HepG2 (cell line): ENCODE data around the gene SLC16A11. TPM values are rescaled to one million over a fixed set of nuclear protein-coding genes. Genes with fewer than 3 reads are reported as not detected.
A peak's percentile ranks its signal among the peaks of the same experiment; 100 is the strongest.

Experiments used
- ATAC-seq: fragments of 200-7000 bp; cut with Tn5 transposase; 3 replicates; pipeline ENCODE4 v1.9.1; 2020; ENCODE audit warnings: mild to moderate bottlenecking, moderate library complexity
- BruUV-seq: library from RNA; stranded (reverse); fragments of 400-500 nt; replicated peaks from 2 replicates; lab custom pipeline; 2021; lab: Mats Ljungman, UMichigan
- CTCF ChIA-PET: fragments of 300-600 bp; formaldehyde crosslinking; extraction: SDS; loops from one replicate; lab custom pipeline; 2021; ENCODE audit warnings: low total read pairs, inconsistent platforms, low intra/inter-chr PET ratio; lab: Yijun Ruan, JAX
- POLR2A ChIA-PET: fragments of 350-600 bp; sonication (Branson Sonifier 250); formaldehyde crosslinking; loops from one replicate; lab custom pipeline; 2020; ENCODE audit warnings: antibody characterized with exemption, inconsistent platforms; lab: Yijun Ruan, JAX
- DNase-seq: peaks from one replicate; pipeline ENCODE4 v3.0.0-alpha.2; 2015; ENCODE audit warnings: low spot score
- FAIRE-seq: peaks from 3 replicates; lab custom pipeline; 2011; peaks lifted over from hg19 to GRCh38; lab: Jason Lieb, UNC
- H2AFZ ChIP-seq: one replicate; pipeline ENCODE4 v1.6.1; 2011; ENCODE audit warnings: low read length, inconsistent platforms
- H3K27ac ChIP-seq: fragments of 300-600 bp; 3 replicates; pipeline ENCODE4 v1.8.0; 2011; ENCODE audit warnings: mixed run types, mild to moderate bottlenecking, mixed read lengths, low read length, inconsistent platforms; ENCODE audit not compliant: insufficient read depth; ENCODE audit errors: extremely low read length
- H3K27me3 ChIP-seq, 2 experiments: fragments of 200-600 bp in 1 of 2; 2 replicates in 1 of 2; 3 replicates in 1 of 2; pipeline versions ENCODE4 v1.6.0 to v1.8.0; 2011; ENCODE audit warnings: low read length in 2 of 2, mild to moderate bottlenecking in 2 of 2, moderate library complexity in 2 of 2, inconsistent platforms in 1 of 2; ENCODE audit not compliant: insufficient read depth in 2 of 2, control insufficient read depth in 1 of 2
- H3K36me3 ChIP-seq, 2 experiments: fragments of 200-600 bp in 1 of 2; replicated peaks in 1 of 2; 2 replicates in 1 of 2; 3 replicates in 1 of 2; pipeline versions ENCODE4 v1.5.1 to v1.8.0; 2011; ENCODE audit warnings: low read length in 2 of 2, inconsistent platforms in 1 of 2; ENCODE audit not compliant: insufficient read depth in 2 of 2, control insufficient read depth in 1 of 2
- H3K4me1 ChIP-seq: 2 replicates; pipeline ENCODE4 v1.5.1; 2012; ENCODE audit warnings: low read length, inconsistent platforms; ENCODE audit not compliant: insufficient read depth
- H3K4me2 ChIP-seq: 2 replicates; pipeline ENCODE4 v1.6.0; 2011; ENCODE audit warnings: low read depth, low read length, inconsistent platforms
- H3K4me3 ChIP-seq, 3 experiments: fragments of 200-600 bp in 1 of 3; sonication (generic), shearing (Covaris generic) in 1 of 3; replicated peaks in 1 of 3; 2 replicates each; pipeline ENCODE4 v1.5.1; 2011 to 2016; ENCODE audit warnings: low read length in 3 of 3, inconsistent platforms in 2 of 3, low read depth in 2 of 3, mild to moderate bottlenecking in 2 of 3, control low read depth in 1 of 3, mixed read lengths in 1 of 3; ENCODE audit not compliant: insufficient read depth in 1 of 3
- H3K79me2 ChIP-seq: one replicate; pipeline ENCODE4 v1.6.1; 2011; ENCODE audit warnings: low read length, inconsistent platforms; ENCODE audit not compliant: insufficient read depth
- H3K9ac ChIP-seq: 2 replicates; pipeline ENCODE4 v1.6.0; 2011; ENCODE audit warnings: mild to moderate bottlenecking, low read depth, low read length, inconsistent platforms; ENCODE audit not compliant: insufficient read depth
- H3K9me3 ChIP-seq: 2 replicates; pipeline ENCODE4 v1.5.1; 2012; ENCODE audit warnings: mild to moderate bottlenecking, low read length
- H4K20me1 ChIP-seq: 2 replicates; pipeline ENCODE4 v1.6.0; 2011; ENCODE audit warnings: inconsistent platforms, mild to moderate bottlenecking, low read length, moderate library complexity; ENCODE audit not compliant: insufficient read depth
- DMAP1 ChIP-seq: IDR thresholded peaks from 2 replicates; pipeline ENCODE4 v1.6.1; 2016
- FOXA1 ChIP-seq, 2 experiments: fragments of 450-650 bp in 1 of 2; sonication (generic) in 1 of 2; formaldehyde crosslinking in 1 of 2; IDR thresholded peaks; 2 replicates each; pipeline versions ENCODE4 v1.4.0 to v1.6.1; 2016 to 2020; ENCODE audit warnings: missing genetic modification reagents in 1 of 2
- HNRNPK ChIP-seq: fragments of 200-400 bp; formaldehyde crosslinking; IDR thresholded peaks from 2 replicates; pipeline ENCODE4 v1.6.1; 2018; ENCODE audit warnings: low read length, low read depth, moderate library complexity, mild to moderate bottlenecking; ENCODE audit not compliant: poor library complexity, severe bottlenecking
- MAZ ChIP-seq, 2 experiments: sonication (generic) in 1 of 2; formaldehyde crosslinking in 1 of 2; IDR thresholded peaks; 2 replicates each; pipeline versions ENCODE4 v1.5.0 to v1.6.1; 2012 to 2020; ENCODE audit warnings: low read depth in 2 of 2, mild to moderate bottlenecking in 2 of 2, borderline replicate concordance in 1 of 2, improper control_type of control experiment in 1 of 2, low read length in 1 of 2, missing genetic modification reagents in 1 of 2, moderate library complexity in 1 of 2
- NCOA2 ChIP-seq: sonication (generic); formaldehyde crosslinking; IDR thresholded peaks from 2 replicates; pipeline ENCODE4 v1.8.0; 2022; ENCODE audit warnings: inconsistent platforms
- NFE2L2 ChIP-seq: fragments of 150-350 bp; IDR thresholded peaks from 2 replicates; pipeline ENCODE4 v1.6.1; 2014; ENCODE audit warnings: low read length
- PLRG1 ChIP-seq: fragments of 450-650 bp; conservative IDR thresholded peaks from 2 replicates; pipeline ENCODE4 v1.6.1; 2016
- POGZ ChIP-seq: sonication (generic); formaldehyde crosslinking; IDR thresholded peaks from 2 replicates; pipeline ENCODE4 v1.4.0; 2020; ENCODE audit warnings: mild to moderate bottlenecking, missing genetic modification reagents
- RFX3 ChIP-seq: IDR thresholded peaks from 2 replicates; pipeline ENCODE4 v1.6.1; 2016; ENCODE audit warnings: missing biosample characterization, missing genetic modification reagents
- ZNF878 ChIP-seq: sonication (generic); formaldehyde crosslinking; IDR thresholded peaks from 2 replicates; pipeline ENCODE4 v1.8.1; 2023; ENCODE audit warnings: mild to moderate bottlenecking, missing genetic modification reagents, moderate library complexity
- ZSCAN21 ChIP-seq: sonication (generic); formaldehyde crosslinking; IDR thresholded peaks from 2 replicates; pipeline ENCODE4 v1.8.0; 2022; ENCODE audit warnings: mild to moderate bottlenecking, missing genetic modification reagents, moderate library complexity, borderline replicate concordance
- WGBS: methylation state at CpG from one replicate; pipeline ENCODE4 v1.1.6; 2017; ENCODE audit warnings: low lambda C conversion rate; 5-methylcytosine and 5-hydroxymethylcytosine counted together
- in situ Hi-C: cut with HindIII; loops from 2 replicates; pipeline ENCODE4 v1.10.0; 2017; ENCODE audit warnings: low pct_unique_long_range_greater_than_20kb; ENCODE audit not compliant: extremely low pct_ligation_motif_present
- intact Hi-C: fragments of 100-400 bp; cut with micrococcal nuclease; formaldehyde crosslinking; loops from one replicate; pipeline ENCODE4 v1.10.0; 2022; ENCODE audit not compliant: unreplicated experiment
- polyA plus RNA-seq, 8 experiments: library from polyadenylated mRNA; depleted of rRNA in 3 of 8; stranded (reverse) in 7 of 8; unstranded in 1 of 8; fragments of >200 nt; fragmentation: Illumina TruSeq in 4 of 8; extraction: Trizol in 4 of 8; gene quantifications; 2 replicates each; pipeline versions ENCODE4 v1.2.1 to v1.2.3, GENCODE V29; 2011 to 2016; ENCODE audit warnings: low read depth in 4 of 8, missing spikeins in 1 of 8, mixed read lengths in 1 of 8; ENCODE audit not compliant: insufficient read depth in 1 of 8
- total RNA-seq, 5 experiments: library from RNA; depleted of rRNA; stranded (reverse); fragments of >200 nt; fragmentation: Illumina TruSeq; extraction: Trizol; gene quantifications; 2 replicates each; pipeline ENCODE4 v1.2.3, GENCODE V29; 2016; ENCODE audit warnings: low read depth in 1 of 5
- TF ChIP-seq, protein P1 (sequence below): sonication (generic); formaldehyde crosslinking; IDR thresholded peaks from 2 replicates; pipeline ENCODE4 v1.4.0; 2020; ENCODE audit warnings: mild to moderate bottlenecking, missing genetic modification reagents
- TF ChIP-seq, protein P2 (sequence below): sonication (generic); formaldehyde crosslinking; IDR thresholded peaks from 2 replicates; pipeline ENCODE4 v1.8.1; 2023; ENCODE audit warnings: mild to moderate bottlenecking, missing genetic modification reagents, borderline replicate concordance
- TF ChIP-seq, protein P3 (sequence below): sonication (generic); formaldehyde crosslinking; IDR thresholded peaks from 2 replicates; pipeline ENCODE4 v1.9.0; 2022; ENCODE audit warnings: missing genetic modification reagents, mild to moderate bottlenecking, borderline replicate concordance
- TF ChIP-seq, protein P4 (sequence below): sonication (generic); formaldehyde crosslinking; IDR thresholded peaks from 2 replicates; pipeline ENCODE4 v1.5.1; 2020; ENCODE audit warnings: mild to moderate bottlenecking, missing genetic modification reagents, borderline replicate concordance

Gene SLC16A11
- total and polyA plus RNA-seq, 2 of the 13 experiments (the other 11 are each of a cell fraction or from before 2014, with no cell fraction given) = not detected

DNA sequence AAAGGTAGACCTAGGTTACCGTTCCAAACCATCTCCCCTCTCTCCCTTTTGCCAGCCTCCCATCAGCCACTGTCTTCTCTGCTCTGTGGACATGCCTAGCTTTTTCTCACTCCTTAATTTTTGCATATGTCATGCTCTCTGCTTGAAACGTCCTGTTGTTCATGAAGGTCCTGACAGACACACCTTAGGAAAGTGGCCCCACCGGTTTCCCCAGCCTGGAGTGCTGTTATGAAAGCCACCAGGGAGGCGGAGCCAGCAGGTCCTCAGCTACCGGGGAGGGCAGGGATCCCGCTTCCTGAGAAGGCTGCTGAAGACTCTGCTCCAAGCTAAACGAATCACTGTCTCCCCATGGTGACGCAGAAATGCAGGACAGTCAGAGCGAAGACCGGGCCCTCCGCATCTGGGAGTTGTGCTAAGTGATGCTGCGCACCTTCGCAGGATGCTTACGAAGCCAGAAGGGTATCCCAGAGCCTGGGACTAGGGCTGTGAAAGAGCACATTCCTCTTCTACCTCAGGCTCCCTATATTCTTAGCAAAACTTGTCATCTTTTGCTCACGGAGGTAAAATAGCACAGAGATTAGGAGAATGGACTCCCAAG is 2.3 kb upstream of the SLC16A11 start:
- in situ Hi-C loops (loop anchor here (10.0 kb wide), 1 partner anchor 239 kb away; the partner anchor contains the start of gene SLC2A4), intact Hi-C loops (loop anchor here (2.0 to 5.0 kb wide), 2 partner anchors 133 to 306 kb away; partner anchors contain the start of genes ASGR1 and KCTD11)
- Histone ChIP-seq H3K4me3 (peak overlapping the region; percentile 52 to 79 (median 61)), H3K27ac (peak overlapping the region; percentile 73), H3K4me2 (peak overlapping the region; percentile 94), H3K36me3 (no peaks in the 10 kb centered on the region), H3K9ac (peak overlapping the region; percentile 65), H3K4me1 (peaks cover 56% of the 10 kb centered on the region), H2AFZ (peak overlapping the region; percentile 47), H3K27me3 (no peaks in the 10 kb centered on the region; a peak in 1 of 5 replicates), H4K20me1 (no peaks in the 10 kb centered on the region), H3K79me2 (no peaks in the 10 kb centered on the region), H3K9me3 (no peaks in the 10 kb centered on the region)
- WGBS = 0% methylated on average over 5 of the region's 15 CpGs
- ATAC-seq (peak; percentile 72), DNase-seq (peak; percentile 54), FAIRE-seq (no peak)
- CTCF ChIA-PET = interaction anchor here (1.2 to 2.7 kb wide), 6 partner anchors 87 to 234 kb away, joined by 3 to 31 read pairs (median 6); no protein-coding TSS in a partner anchor
- TSS peak; percentile 99 for BruUV-seq
- POLR2A ChIA-PET = interaction anchor here (0.7 to 4.6 kb wide), 30 partner anchors 10 to 813 kb away, joined by 3 to 71 read pairs (median 6); partner anchors contain the start of genes ACADVL, ASGR1, ASGR2 and DLG4
- TF ChIP-seq NCOA2 (CRISPR knock-in tag) = 0 out of 2 replicates have a peak, but pooled peaks have one; percentile 21
- no peak for TF ChIP-seq NFE2L2
- TF ChIP-seq ZSCAN21 (CRISPR knock-in tag) = no peak
- no peak for TF ChIP-seq ZNF878
- TF ChIP-seq, protein P1, sequence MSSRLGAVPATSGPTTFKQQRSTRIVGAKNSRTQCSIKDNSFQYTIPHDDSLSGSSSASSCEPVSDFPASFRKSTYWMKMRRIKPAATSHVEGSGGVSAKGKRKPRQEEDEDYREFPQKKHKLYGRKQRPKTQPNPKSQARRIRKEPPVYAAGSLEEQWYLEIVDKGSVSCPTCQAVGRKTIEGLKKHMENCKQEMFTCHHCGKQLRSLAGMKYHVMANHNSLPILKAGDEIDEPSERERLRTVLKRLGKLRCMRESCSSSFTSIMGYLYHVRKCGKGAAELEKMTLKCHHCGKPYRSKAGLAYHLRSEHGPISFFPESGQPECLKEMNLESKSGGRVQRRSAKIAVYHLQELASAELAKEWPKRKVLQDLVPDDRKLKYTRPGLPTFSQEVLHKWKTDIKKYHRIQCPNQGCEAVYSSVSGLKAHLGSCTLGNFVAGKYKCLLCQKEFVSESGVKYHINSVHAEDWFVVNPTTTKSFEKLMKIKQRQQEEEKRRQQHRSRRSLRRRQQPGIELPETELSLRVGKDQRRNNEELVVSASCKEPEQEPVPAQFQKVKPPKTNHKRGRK = no peak
- TF ChIP-seq, protein P2, sequence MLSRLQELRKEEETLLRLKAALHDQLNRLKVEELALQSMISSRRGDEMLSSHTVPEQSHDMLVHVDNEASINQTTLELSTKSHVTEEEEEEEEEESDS = no peak
- TF ChIP-seq, protein P3, sequence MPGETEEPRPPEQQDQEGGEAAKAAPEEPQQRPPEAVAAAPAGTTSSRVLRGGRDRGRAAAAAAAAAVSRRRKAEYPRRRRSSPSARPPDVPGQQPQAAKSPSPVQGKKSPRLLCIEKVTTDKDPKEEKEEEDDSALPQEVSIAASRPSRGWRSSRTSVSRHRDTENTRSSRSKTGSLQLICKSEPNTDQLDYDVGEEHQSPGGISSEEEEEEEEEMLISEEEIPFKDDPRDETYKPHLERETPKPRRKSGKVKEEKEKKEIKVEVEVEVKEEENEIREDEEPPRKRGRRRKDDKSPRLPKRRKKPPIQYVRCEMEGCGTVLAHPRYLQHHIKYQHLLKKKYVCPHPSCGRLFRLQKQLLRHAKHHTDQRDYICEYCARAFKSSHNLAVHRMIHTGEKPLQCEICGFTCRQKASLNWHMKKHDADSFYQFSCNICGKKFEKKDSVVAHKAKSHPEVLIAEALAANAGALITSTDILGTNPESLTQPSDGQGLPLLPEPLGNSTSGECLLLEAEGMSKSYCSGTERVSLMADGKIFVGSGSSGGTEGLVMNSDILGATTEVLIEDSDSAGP = 0 out of 2 replicates have a peak, but pooled peaks have one; percentile 23
- TF ChIP-seq FOXA1 (IDR thresholded peaks at IDR 0.05) = no peak
- no peak for TF ChIP-seq FOXA1 (CRISPR knock-in tag; IDR thresholded peaks at IDR 0.05)
- no peak for TF ChIP-seq HNRNPK
- no peak for TF ChIP-seq MAZ (IDR thresholded peaks at IDR 0.05; ENCODE audit: borderline replicate concordance, low read depth, low read length)
- no peak for TF ChIP-seq MAZ (CRISPR knock-in tag; IDR thresholded peaks at IDR 0.05; ENCODE audit: low read depth)
- no peak for TF ChIP-seq RFX3 (CRISPR knock-in tag)
- no peak for TF ChIP-seq POGZ
- 0 out of 2 replicates have a peak, but pooled peaks have one; percentile 19 for TF ChIP-seq DMAP1
- TF ChIP-seq PLRG1 = no peak
- TF ChIP-seq, protein P4, sequence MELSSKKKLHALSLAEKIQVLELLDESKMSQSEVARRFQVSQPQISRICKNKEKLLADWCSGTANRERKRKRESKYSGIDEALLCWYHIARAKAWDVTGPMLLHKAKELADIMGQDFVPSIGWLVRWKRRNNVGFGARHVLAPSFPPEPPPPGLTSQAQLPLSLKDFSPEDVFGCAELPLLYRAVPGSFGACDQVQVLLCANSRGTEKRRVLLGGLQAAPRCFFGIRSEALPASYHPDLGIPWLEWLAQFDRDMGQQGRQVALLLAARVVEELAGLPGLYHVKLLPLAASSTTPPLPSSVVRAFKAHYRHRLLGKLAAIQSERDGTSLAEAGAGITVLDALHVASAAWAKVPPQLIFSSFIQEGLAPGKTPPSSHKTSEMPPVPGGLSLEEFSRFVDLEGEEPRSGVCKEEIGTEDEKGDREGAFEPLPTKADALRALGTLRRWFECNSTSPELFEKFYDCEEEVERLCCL (CRISPR knock-in tag) = no peak
